ENCODE data around the gene ATP6V1G2.

ATP6V1G2 gene

GRCh38 chr6:31581434-31582229 is 35.2 kb upstream of the ATP6V1G2 start:
- H3K36me3 ChIP-seq (ENCODE audit: control insufficient read depth in 5 of 5, insufficient read depth in 5 of 5, low read length in 5 of 5): peaks cover 0 to 4% (median 0%) of the 10 kb centered on the region in 5 donors
- peaks cover 0 to 6% (median 2%) of the 10 kb centered on the region in 5 donors for H3K27me3 ChIP-seq (ENCODE audit: control insufficient read depth in 5 of 5, insufficient read depth in 4 of 5, low read length in 5 of 5)
- H3K9ac ChIP-seq (ENCODE audit: low read length in 5 of 5): peak overlapping the region; percentile 76 to 96 (median 93)
- H3K4me3 ChIP-seq (ENCODE audit: low read depth in 1 of 5, low read length in 5 of 5): peak overlapping the region; percentile 89 to 96 (median 92)
- no peaks in the 10 kb centered on the region for H3K9me3 ChIP-seq (ENCODE audit: control insufficient read depth in 5 of 5, low read length in 5 of 5)
- H3K27ac ChIP-seq (ENCODE audit: low read depth, low read length): peak overlapping the region; percentile 70
- H3K4me1 ChIP-seq (ENCODE audit: control insufficient read depth in 5 of 5, insufficient read depth in 5 of 5, low read length in 5 of 5): peaks cover 5 to 54% (median 27%) of the 10 kb centered on the region in 5 donors

DNA sequence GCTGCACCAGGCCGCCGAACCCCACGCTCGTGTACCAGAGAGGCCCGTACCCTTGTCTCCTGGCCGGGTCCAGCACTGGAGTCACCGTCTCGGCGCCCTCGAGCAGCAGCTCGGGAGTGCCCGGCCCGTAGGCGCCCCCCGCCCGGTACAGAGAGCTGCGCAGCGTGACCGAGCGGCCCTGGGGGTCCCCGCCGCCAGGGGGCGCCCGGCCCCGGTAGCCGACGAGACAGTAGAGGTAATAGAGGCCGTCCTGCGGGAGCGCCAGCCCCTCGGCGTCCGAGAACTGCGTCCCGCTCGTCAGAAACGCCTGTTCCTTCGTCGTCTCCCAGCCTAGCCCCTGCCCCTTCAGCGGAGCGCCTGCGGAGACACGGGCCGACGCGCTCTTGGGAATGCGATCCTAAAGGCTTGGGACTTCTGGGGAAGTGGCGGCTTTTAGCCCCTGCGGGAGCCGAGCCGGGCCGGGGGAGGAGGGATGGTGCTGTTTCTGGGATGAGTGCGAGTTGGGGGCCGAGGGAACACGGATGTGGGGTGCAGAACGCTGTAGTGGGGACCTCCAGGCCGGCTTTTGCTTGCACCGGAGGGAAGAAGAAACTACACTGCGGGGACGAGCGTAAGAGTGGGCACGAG is 34.5 kb upstream of the ATP6V1G2 start:
- Histone ChIP-seq H3K36me3 (ENCODE audit: control insufficient read depth in 5 of 5, insufficient read depth in 5 of 5, low read length in 5 of 5) (peaks cover 0 to 4% (median 0%) of the 10 kb centered on the region in 5 donors), H3K9me3 (ENCODE audit: control insufficient read depth in 5 of 5, low read length in 5 of 5) (no peaks in the 10 kb centered on the region), H3K4me3 (ENCODE audit: low read depth in 1 of 5, low read length in 5 of 5) (peak overlapping the region; percentile 89 to 96 (median 92)), H3K27me3 (ENCODE audit: control insufficient read depth in 5 of 5, insufficient read depth in 4 of 5, low read length in 5 of 5) (peaks cover 0 to 4% (median 0%) of the 10 kb centered on the region in 5 donors), H3K4me1 (ENCODE audit: control insufficient read depth in 5 of 5, insufficient read depth in 5 of 5, low read length in 5 of 5) (peaks cover 5 to 53% (median 27%) of the 10 kb centered on the region in 5 donors), H3K9ac (ENCODE audit: low read length in 5 of 5) (peak overlapping the region; percentile 76 to 96 (median 93)), H3K27ac (ENCODE audit: low read depth, low read length) (peak overlapping the region; percentile 70)

- peaks cover 5 to 53% (median 29%) of the 10 kb centered on the region in 5 donors for H3K4me1 ChIP-seq (ENCODE audit: control insufficient read depth in 5 of 5, insufficient read depth in 5 of 5, low read length in 5 of 5)
- peaks cover 0 to 4% (median 0%) of the 10 kb centered on the region in 5 donors for H3K36me3 ChIP-seq (ENCODE audit: control insufficient read depth in 5 of 5, insufficient read depth in 5 of 5, low read length in 5 of 5)
- H3K9ac ChIP-seq (ENCODE audit: low read length in 5 of 5): peak overlapping the region in 4 of 5 donors; percentile 1 to 96 (median 94)
- H3K27me3 ChIP-seq (ENCODE audit: control insufficient read depth in 5 of 5, insufficient read depth in 4 of 5, low read length in 5 of 5): peaks cover 0 to 3% (median 0%) of the 10 kb centered on the region in 5 donors
- no peaks in the 10 kb centered on the region for H3K9me3 ChIP-seq (ENCODE audit: control insufficient read depth in 5 of 5, low read length in 5 of 5)
- no peak overlapping the region for H3K27ac ChIP-seq (ENCODE audit: low read depth, low read length)
- H3K4me3 ChIP-seq (ENCODE audit: low read depth in 1 of 5, low read length in 5 of 5): peak overlapping the region; percentile 48 to 96 (median 89)
These were observed 34.0 kb upstream of the ATP6V1G2 start for GRCh38 chr6:31580438-31580740.

GRCh38 chr6:31579546-31580437 is 33.4 kb upstream of the ATP6V1G2 start:
- no peak overlapping the region for H3K27ac ChIP-seq (ENCODE audit: low read depth, low read length)
- H3K4me1 ChIP-seq (ENCODE audit: control insufficient read depth in 5 of 5, insufficient read depth in 5 of 5, low read length in 5 of 5): peaks cover 5 to 54% (median 30%) of the 10 kb centered on the region in 5 donors
- no peaks in the 10 kb centered on the region for H3K9me3 ChIP-seq (ENCODE audit: control insufficient read depth in 5 of 5, low read length in 5 of 5)
- peak overlapping the region in 2 of 5 donors; percentile 23 to 94 for H3K9ac ChIP-seq (ENCODE audit: low read length in 5 of 5)
- H3K36me3 ChIP-seq (ENCODE audit: control insufficient read depth in 5 of 5, insufficient read depth in 5 of 5, low read length in 5 of 5): peaks cover 0 to 4% (median 0%) of the 10 kb centered on the region in 5 donors
- H3K4me3 ChIP-seq (ENCODE audit: low read depth in 1 of 5, low read length in 5 of 5): peak overlapping the region in 1 of 5 donors; percentile 92
- H3K27me3 ChIP-seq (ENCODE audit: control insufficient read depth in 5 of 5, insufficient read depth in 4 of 5, low read length in 5 of 5): peaks cover 0 to 4% (median 0%) of the 10 kb centered on the region in 5 donors

GRCh38 chr6:31579119-31579505 is 32.7 kb upstream of the ATP6V1G2 start:
- H3K36me3 ChIP-seq (ENCODE audit: control insufficient read depth in 5 of 5, insufficient read depth in 5 of 5, low read length in 5 of 5): peaks cover 0 to 4% (median 0%) of the 10 kb centered on the region in 5 donors
- peaks cover 0 to 4% (median 0%) of the 10 kb centered on the region in 5 donors for H3K27me3 ChIP-seq (ENCODE audit: control insufficient read depth in 5 of 5, insufficient read depth in 4 of 5, low read length in 5 of 5)
- H3K9me3 ChIP-seq (ENCODE audit: control insufficient read depth in 5 of 5, low read length in 5 of 5): no peaks in the 10 kb centered on the region
- no peak overlapping the region for H3K27ac ChIP-seq (ENCODE audit: low read depth, low read length)
- H3K9ac ChIP-seq (ENCODE audit: low read length in 5 of 5): no peak overlapping the region
- H3K4me3 ChIP-seq (ENCODE audit: low read depth in 1 of 5, low read length in 5 of 5): no peak overlapping the region
- peaks cover 5 to 54% (median 30%) of the 10 kb centered on the region in 5 donors for H3K4me1 ChIP-seq (ENCODE audit: control insufficient read depth in 5 of 5, insufficient read depth in 5 of 5, low read length in 5 of 5)

DNA sequence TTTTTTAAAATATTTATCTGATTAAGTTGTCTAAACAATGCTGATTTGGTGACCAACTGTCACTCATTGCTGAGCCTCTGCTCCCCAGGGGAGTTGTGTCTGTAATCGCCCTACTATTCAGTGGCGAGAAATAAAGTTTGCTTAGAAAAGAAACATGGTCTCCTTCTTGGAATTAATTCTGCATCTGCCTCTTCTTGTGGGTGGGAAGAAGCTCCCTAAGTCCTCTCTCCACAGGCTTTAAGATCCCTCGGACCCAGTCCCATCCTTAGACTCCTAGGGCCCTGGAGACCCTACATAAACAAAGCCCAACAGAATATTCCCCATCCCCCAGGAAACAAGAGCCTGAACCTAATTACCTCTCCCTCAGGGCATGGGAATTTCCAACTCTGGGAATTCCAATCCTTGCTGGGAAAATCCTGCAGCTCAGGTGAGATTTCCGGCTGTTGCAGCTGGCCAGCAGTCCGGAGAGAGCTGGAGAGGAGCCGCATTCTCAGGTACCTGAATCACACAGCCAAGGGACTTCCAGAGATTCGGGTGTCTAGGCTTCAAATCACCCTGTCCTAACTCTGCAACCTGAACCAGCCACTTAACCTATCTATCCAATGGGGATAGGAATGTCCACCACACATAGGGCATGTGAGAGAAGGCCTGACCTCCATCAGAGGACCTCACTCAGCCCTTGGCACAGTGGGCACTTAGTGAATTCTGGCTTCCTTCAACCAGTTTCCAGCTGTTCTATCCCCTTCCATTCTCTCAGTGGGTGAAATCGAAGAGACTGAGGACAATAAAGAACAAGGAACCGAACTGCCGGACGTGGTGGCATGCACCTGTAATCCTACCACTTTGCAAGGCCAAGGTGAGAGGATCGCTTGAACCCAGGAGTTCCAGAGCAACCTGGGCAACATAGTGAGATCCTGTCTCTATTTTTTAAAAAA is 32.0 kb upstream of the ATP6V1G2 start:
- no peak overlapping the region for H3K27ac ChIP-seq (ENCODE audit: low read depth, low read length)

GRCh38 chr6:31577579-31577966 is 31.2 kb upstream of the ATP6V1G2 start:
- H3K27me3 ChIP-seq (ENCODE audit: control insufficient read depth in 5 of 5, insufficient read depth in 4 of 5, low read length in 5 of 5): peaks cover 0 to 4% (median under 1%) of the 10 kb centered on the region in 5 donors
- H3K4me3 ChIP-seq (ENCODE audit: low read depth in 1 of 5, low read length in 5 of 5): no peak overlapping the region
- H3K4me1 ChIP-seq (ENCODE audit: control insufficient read depth in 5 of 5, insufficient read depth in 5 of 5, low read length in 5 of 5): peaks cover 4 to 50% (median 30%) of the 10 kb centered on the region in 5 donors
- H3K9ac ChIP-seq (ENCODE audit: low read length in 5 of 5): no peak overlapping the region
- H3K36me3 ChIP-seq (ENCODE audit: control insufficient read depth in 5 of 5, insufficient read depth in 5 of 5, low read length in 5 of 5): peaks cover 0 to 4% (median 0%) of the 10 kb centered on the region in 5 donors
- no peak overlapping the region for H3K27ac ChIP-seq (ENCODE audit: low read depth, low read length)
- no peaks in the 10 kb centered on the region for H3K9me3 ChIP-seq (ENCODE audit: control insufficient read depth in 5 of 5, low read length in 5 of 5)

More for the DNA sequence above, 32.0 kb upstream of the ATP6V1G2 start:
- H3K4me1 ChIP-seq (ENCODE audit: control insufficient read depth in 5 of 5, insufficient read depth in 5 of 5, low read length in 5 of 5): peaks cover 5 to 54% (median 30%) of the 10 kb centered on the region in 5 donors
- H3K36me3 ChIP-seq (ENCODE audit: control insufficient read depth in 5 of 5, insufficient read depth in 5 of 5, low read length in 5 of 5): peaks cover 0 to 4% (median 0%) of the 10 kb centered on the region in 5 donors
- H3K9ac ChIP-seq (ENCODE audit: low read length in 5 of 5): no peak overlapping the region
- no peak overlapping the region for H3K4me3 ChIP-seq (ENCODE audit: low read depth in 1 of 5, low read length in 5 of 5)
- H3K27me3 ChIP-seq (ENCODE audit: control insufficient read depth in 5 of 5, insufficient read depth in 4 of 5, low read length in 5 of 5): peaks cover 0 to 4% (median 0%) of the 10 kb centered on the region in 5 donors
- no peaks in the 10 kb centered on the region for H3K9me3 ChIP-seq (ENCODE audit: control insufficient read depth in 5 of 5, low read length in 5 of 5)

DNA sequence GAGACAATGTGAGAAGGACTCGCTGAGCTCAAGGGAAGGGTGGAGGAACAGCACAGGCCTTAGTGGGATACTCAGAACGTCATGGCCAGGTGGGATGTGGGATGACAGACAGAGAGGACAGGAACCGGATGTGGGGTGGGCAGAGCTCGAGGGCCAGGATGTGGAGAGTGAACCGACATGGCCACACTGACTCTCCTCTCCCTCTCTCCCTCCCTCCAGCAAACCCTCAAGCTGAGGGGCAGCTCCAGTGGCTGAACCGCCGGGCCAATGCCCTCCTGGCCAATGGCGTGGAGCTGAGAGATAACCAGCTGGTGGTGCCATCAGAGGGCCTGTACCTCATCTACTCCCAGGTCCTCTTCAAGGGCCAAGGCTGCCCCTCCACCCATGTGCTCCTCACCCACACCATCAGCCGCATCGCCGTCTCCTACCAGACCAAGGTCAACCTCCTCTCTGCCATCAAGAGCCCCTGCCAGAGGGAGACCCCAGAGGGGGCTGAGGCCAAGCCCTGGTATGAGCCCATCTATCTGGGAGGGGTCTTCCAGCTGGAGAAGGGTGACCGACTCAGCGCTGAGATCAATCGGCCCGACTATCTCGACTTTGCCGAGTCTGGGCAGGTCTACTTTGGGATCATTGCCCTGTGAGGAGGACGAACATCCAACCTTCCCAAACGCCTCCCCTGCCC is 30.6 kb upstream of the ATP6V1G2 start:
- peaks cover 0 to 4% (median 0%) of the 10 kb centered on the region in 5 donors for H3K36me3 ChIP-seq (ENCODE audit: control insufficient read depth in 5 of 5, insufficient read depth in 5 of 5, low read length in 5 of 5)

More for the DNA sequence above, 30.6 kb upstream of the ATP6V1G2 start:
- peaks cover 2 to 44% (median 26%) of the 10 kb centered on the region in 5 donors for H3K4me1 ChIP-seq (ENCODE audit: control insufficient read depth in 5 of 5, insufficient read depth in 5 of 5, low read length in 5 of 5)
- peaks cover 0 to 4% (median 0%) of the 10 kb centered on the region in 5 donors for H3K27me3 ChIP-seq (ENCODE audit: control insufficient read depth in 5 of 5, insufficient read depth in 4 of 5, low read length in 5 of 5)
- H3K27ac ChIP-seq (ENCODE audit: low read depth, low read length): no peak overlapping the region
- peak overlapping the region in 3 of 5 donors; percentile 2 to 56 (median 5) for H3K4me3 ChIP-seq (ENCODE audit: low read depth in 1 of 5, low read length in 5 of 5)
- no peaks in the 10 kb centered on the region for H3K9me3 ChIP-seq (ENCODE audit: control insufficient read depth in 5 of 5, low read length in 5 of 5)
- no peak overlapping the region for H3K9ac ChIP-seq (ENCODE audit: low read length in 5 of 5)
